Dedifferentiated amniotic fluid mesenchymal stem cell (primary cell): Measurements from ENCODE around the gene CRADD.
"Not testable (repeated sequence)": the region's sequence is repeated elsewhere in the genome, so short reads cannot be mapped to it uniquely, and the experiment has no call there.

Experiments
- DNase-seq: peaks from one replicate; pipeline ENCODE4 v3.0.0-alpha.2; 2016; ENCODE audit errors: extremely low spot score

CRADD gene

GRCh38 chr12:93677195-93678064 lies at the start of gene CRADD:
Gene CRADD, plus strand, starts transcription at chr12:93677375.
- peak; percentile 97 for DNase-seq

- no peak for DNase-seq
These were observed 44.8 kb upstream of the CRADD start for GRCh38 chr12:93632383-93632782.

- peak; percentile 40 for DNase-seq
These were observed 42.8 kb upstream of the CRADD start for GRCh38 chr12:93634416-93634815.

GRCh38 chr12:93636708-93637107 lies 40.5 kb upstream of the CRADD start:
- no peak for DNase-seq

- DNase-seq, result no peak
These were observed 39.1 kb upstream of the CRADD start for GRCh38 chr12:93638095-93638494.

- DNase-seq, result no peak
These were observed 38.2 kb upstream of the CRADD start for GRCh38 chr12:93638954-93639353.

- no peak for DNase-seq
These were observed 37.8 kb upstream of the CRADD start for GRCh38 chr12:93639406-93639805.

GRCh38 chr12:93641380-93641779 lies 35.8 kb upstream of the CRADD start:
- DNase-seq, result not testable (repeated sequence)

GRCh38 chr12:93642751-93643150 lies 34.4 kb upstream of the CRADD start:
- no peak for DNase-seq

GRCh38 chr12:93645702-93646101 lies 31.5 kb upstream of the CRADD start:
- no peak for DNase-seq

- no peak for DNase-seq
These were observed 26.5 kb upstream of the CRADD start for GRCh38 chr12:93650626-93651025.

- no peak for DNase-seq
These were observed 24.1 kb upstream of the CRADD start for GRCh38 chr12:93653079-93653478.

GRCh38 chr12:93653712-93654111 lies 23.5 kb upstream of the CRADD start:
- no peak for DNase-seq

- DNase-seq, result no peak
These were observed 22.8 kb upstream of the CRADD start for GRCh38 chr12:93654421-93654820.

- no peak for DNase-seq
These were observed 20.1 kb upstream of the CRADD start for GRCh38 chr12:93657071-93657470.

- no peak for DNase-seq
These were observed 16.2 kb upstream of the CRADD start for GRCh38 chr12:93661021-93661420.

- DNase-seq, result no peak
These were observed 14.0 kb upstream of the CRADD start for GRCh38 chr12:93663006-93663728.

- DNase-seq, result no peak
These were observed 13.5 kb upstream of the CRADD start for GRCh38 chr12:93663729-93664084.

GRCh38 chr12:93664573-93665138 lies 12.5 kb upstream of the CRADD start:
- no peak for DNase-seq

- no peak for DNase-seq
These were observed 9.5 kb upstream of the CRADD start for GRCh38 chr12:93667672-93668071.

GRCh38 chr12:93668919-93669418 lies 8.2 kb upstream of the CRADD start:
- no peak for DNase-seq

GRCh38 chr12:93669452-93669851 lies 7.7 kb upstream of the CRADD start:
- DNase-seq, result no peak

GRCh38 chr12:93670104-93670503 lies 7.1 kb upstream of the CRADD start:
- DNase-seq, result no peak
